SH-SY5Y (cell line): ENCODE measurements around the gene SRF.

Experiments used
- GATA2 ChIP-seq: IDR thresholded peaks from 2 replicates; pipeline ENCODE4 v1.6.1; 2011; ENCODE audit warnings: mild to moderate bottlenecking, low read depth, low read length
- GATA3 ChIP-seq: IDR thresholded peaks from 2 replicates; pipeline ENCODE4 v1.6.1; 2011; ENCODE audit warnings: low read depth, mild to moderate bottlenecking, low read length, moderate library complexity

DNA sequence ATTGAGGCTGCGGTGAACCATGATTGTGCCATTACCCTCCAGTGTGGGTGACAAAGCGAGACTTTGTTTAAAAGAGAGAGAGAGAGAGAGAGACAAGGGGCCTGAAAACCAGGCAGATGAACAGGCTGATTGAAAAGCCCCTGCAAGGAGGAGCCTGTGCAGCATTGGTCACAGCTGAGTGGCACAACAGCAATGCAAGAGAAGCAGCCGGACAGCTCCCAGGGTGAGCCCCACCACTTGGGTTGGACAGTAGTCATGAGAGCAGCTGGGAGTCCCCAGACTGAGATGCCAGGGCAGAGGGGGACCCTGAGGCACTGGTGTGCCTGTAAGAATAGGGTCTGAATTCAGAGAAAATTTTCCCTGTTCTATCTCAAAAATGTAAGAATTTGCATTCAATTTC, 48.0 kb downstream of the SRF start:
- no peak for TF ChIP-seq GATA2
- TF ChIP-seq GATA3: no peak
